Inferior parietal cortex (tissue), 1 donor: ENCODE data around the gene ST6GALNAC6.
"Not testable (repeated sequence)": the region's sequence is repeated elsewhere in the genome, so short reads cannot be mapped to it uniquely, and the experiment has no call there.

ENCODE experiments used
- DNase-seq: peaks from one replicate; pipeline ENCODE4 v3.0.0-alpha.2; 2016; ENCODE audit errors: extremely low spot score

Gene ST6GALNAC6

GRCh38 chr9:127854960-127855359 lies 44.4 kb downstream of the ST6GALNAC6 start:
- DNase-seq, result no peak

- DNase-seq, result no peak
These were observed 45.1 kb downstream of the ST6GALNAC6 start, which contains the start of gene ENG for GRCh38 chr9:127854184-127854806. Gene ENG, minus strand, starts transcription at chr9:127854658. Its CDS starts 303 bp downstream, at chr9:127854355.

GRCh38 chr9:127853312-127854183 lies 45.9 kb downstream of the ST6GALNAC6 start:
- DNase-seq, result no peak

GRCh38 chr9:127852829-127853228 lies 46.6 kb downstream of the ST6GALNAC6 start:
- DNase-seq, result no peak

- DNase-seq, result no peak
These were observed 49.0 kb downstream of the ST6GALNAC6 start for GRCh38 chr9:127850286-127850830.

- DNase-seq, result no peak
These were observed 50.5 kb downstream of the ST6GALNAC6 start for GRCh38 chr9:127848756-127849504.

GRCh38 chr9:127847833-127848755 lies 51.3 kb downstream of the ST6GALNAC6 start:
- no peak for DNase-seq

- no peak for DNase-seq
These were observed 52.3 kb downstream of the ST6GALNAC6 start for GRCh38 chr9:127847178-127847510.

GRCh38 chr9:127846443-127847177 lies 52.8 kb downstream of the ST6GALNAC6 start:
- DNase-seq, result no peak

GRCh38 chr9:127845619-127846018 lies 53.8 kb downstream of the ST6GALNAC6 start:
- DNase-seq, result not testable (repeated sequence)

- no peak for DNase-seq
These were observed 54.5 kb downstream of the ST6GALNAC6 start for GRCh38 chr9:127844821-127845359.

- no peak for DNase-seq
These were observed 58.1 kb downstream of the ST6GALNAC6 start for GRCh38 chr9:127841087-127841835.

GRCh38 chr9:127838375-127839078 lies 60.9 kb downstream of the ST6GALNAC6 start:
- no peak for DNase-seq

- DNase-seq, result no peak
These were observed 62.1 kb downstream of the ST6GALNAC6 start for GRCh38 chr9:127837346-127837745.

GRCh38 chr9:127836561-127836960 lies 62.8 kb downstream of the ST6GALNAC6 start:
- DNase-seq, result not testable (repeated sequence)

GRCh38 chr9:127835991-127836516 lies 63.3 kb downstream of the ST6GALNAC6 start:
- no peak for DNase-seq
